HAP-1 (cell line): ENCODE measurements around the gene RDH8.

ENCODE experiments used
- DNase-seq, 2 experiments: peaks; one replicate each; pipeline ENCODE4 v3.0.0-alpha.2; 2016 to 2020; ENCODE audit warnings: low spot score in 2 of 2
- H3K27me3 ChIP-seq: fragments of 250-450 bp; sonication (Bioruptor Pico); 2 replicates; pipeline ENCODE4 v1.5.1; 2020; ENCODE audit warnings: low read depth, mild to moderate bottlenecking, moderate library complexity
- H3K36me3 ChIP-seq: fragments of 250-450 bp; sonication (Bioruptor Pico); replicated peaks from 2 replicates; pipeline ENCODE4 v1.5.1; 2020; ENCODE audit warnings: mild to moderate bottlenecking
- H3K4me1 ChIP-seq: fragments of 250-450 bp; sonication (Bioruptor Pico); 2 replicates; pipeline ENCODE4 v1.5.1; 2020; ENCODE audit warnings: mild to moderate bottlenecking
- H3K4me3 ChIP-seq: fragments of 250-450 bp; sonication (Bioruptor Pico); 2 replicates; pipeline ENCODE4 v1.5.1; 2020; ENCODE audit warnings: mild to moderate bottlenecking, moderate library complexity
- H3K9me3 ChIP-seq: fragments of 250-450 bp; sonication (Bioruptor Pico); 2 replicates; pipeline ENCODE4 v1.5.1; 2020; ENCODE audit warnings: mild to moderate bottlenecking, moderate library complexity
- in situ Hi-C: fragments of 300-500 bp; cut with MboI; formaldehyde crosslinking; loops from 3 replicates; pipeline ENCODE4 v1.14.3; 2020; ENCODE audit warnings: low sequenced_read_pairs, inconsistent platforms, mixed read lengths

Gene RDH8

DNA sequence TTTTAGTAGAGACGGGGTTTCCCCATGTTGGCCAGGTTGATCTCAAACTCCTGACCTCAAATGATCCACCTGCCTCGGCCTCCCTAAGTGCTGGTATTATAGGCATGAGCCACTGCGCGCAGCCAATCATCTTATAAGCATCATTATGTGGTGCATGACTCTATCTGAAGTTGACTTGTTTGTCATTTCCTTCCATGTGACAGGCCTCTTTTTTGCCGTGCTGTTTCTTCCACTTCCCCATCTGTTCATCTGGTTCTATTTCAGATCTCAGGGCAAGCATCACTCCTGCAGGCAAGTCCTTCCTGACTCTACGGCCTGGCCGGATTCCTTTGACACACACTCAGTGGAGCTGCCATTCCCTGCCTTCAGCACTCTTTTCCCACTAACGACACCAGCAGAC, 18.2 kb upstream of the RDH8 start:
- in situ Hi-C loops, result no loop called here
- Histone ChIP-seq H3K4me1 (no peaks in the 10 kb centered on the region), H3K36me3 (no peaks in the 10 kb centered on the region), H3K9me3 (no peaks in the 10 kb centered on the region), H3K4me3 (no peak overlapping the region), H3K27me3 (peaks cover 14% of the 10 kb centered on the region)
- no peak for DNase-seq

DNA sequence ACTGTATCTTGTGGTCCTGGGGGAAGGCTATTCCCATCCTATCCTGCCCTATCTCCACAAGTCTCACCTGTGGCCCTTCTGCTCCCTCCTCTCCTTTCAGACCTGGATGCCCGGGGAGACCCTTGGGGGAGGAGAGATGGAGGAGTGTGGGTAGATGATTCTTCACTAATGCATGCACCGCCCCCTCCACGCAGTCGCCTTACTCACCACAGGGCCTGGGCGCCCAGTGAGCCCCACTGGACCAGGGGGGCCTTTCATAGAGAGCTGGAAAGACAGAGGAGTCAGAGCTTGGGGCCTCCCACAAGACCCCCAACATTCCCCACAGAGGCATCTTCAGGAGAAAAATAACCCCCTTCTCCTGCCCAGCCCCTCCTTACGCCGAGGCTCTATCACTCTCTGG, 17.3 kb upstream of the RDH8 start:
- in situ Hi-C loops, result no loop called here
- no peaks in the 10 kb centered on the region for H3K36me3 ChIP-seq
- H3K27me3 ChIP-seq, result peaks cover 14% of the 10 kb centered on the region

DNA sequence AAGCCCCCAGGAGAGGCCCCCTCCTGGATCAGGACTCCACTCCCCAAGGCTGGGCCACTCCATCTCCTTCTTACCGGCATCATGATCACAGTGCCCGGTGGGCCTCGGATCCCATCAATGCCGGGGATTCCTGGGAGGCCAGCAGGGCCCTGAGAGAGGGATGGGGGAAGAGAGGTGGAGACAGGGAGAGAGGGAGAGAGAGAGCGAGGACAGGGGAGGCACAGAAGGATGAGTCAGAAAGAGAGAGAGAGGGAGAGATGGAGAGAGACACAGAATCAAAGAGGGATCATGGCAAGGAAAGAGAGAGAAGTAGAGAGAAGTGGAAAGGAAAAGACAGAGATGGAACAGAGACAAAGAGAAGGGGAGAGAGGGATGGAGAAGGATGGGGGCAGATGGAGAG, 16.7 kb upstream of the RDH8 start:
- no peak for DNase-seq
- Histone ChIP-seq H3K4me1 (no peaks in the 10 kb centered on the region), H3K9me3 (no peaks in the 10 kb centered on the region), H3K27me3 (peaks cover 14% of the 10 kb centered on the region), H3K36me3 (no peaks in the 10 kb centered on the region), H3K4me3 (no peak overlapping the region)
- in situ Hi-C loops, result no loop called here

More for the DNA sequence above, 17.3 kb upstream of the RDH8 start:
- Histone ChIP-seq H3K9me3 (no peaks in the 10 kb centered on the region), H3K4me1 (no peaks in the 10 kb centered on the region), H3K4me3 (no peak overlapping the region)
- DNase-seq, result no peak

DNA sequence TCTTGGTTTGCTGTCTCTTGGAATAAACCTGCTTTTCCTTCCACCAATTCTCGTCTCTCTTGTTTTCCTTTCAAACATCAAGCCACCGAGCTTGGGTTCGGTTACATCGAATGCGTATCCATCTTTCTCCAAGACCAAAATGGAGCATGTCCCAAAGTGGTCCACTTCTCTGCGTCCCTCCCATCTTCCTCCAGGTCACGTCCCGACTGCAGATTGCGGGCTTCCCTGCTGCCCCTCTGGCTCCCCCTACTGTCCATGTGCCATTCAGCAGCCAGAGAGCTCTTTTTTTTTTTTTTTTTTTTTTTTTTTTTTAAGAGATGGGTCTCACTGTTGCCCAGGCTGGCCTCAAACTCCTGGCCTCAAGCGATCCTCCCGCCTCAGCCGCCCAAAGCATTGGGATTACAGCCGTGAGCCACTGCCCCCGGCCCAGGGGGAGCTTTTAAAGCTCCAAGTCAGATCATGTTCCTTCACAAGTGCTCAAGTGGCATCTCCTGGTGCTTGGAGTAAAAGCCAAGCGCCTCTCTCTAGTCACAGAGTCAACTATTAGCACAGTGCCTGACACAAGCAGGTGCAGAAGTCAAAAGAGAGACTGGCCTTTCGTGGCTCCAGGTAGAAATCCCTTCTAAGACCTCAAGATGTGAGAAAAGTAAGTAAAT, 13.0 kb upstream of the RDH8 start:
- no peaks in the 10 kb centered on the region for H3K4me1 ChIP-seq
- DNase-seq, result peak; percentile 46 to 87
- no peaks in the 10 kb centered on the region for H3K36me3 ChIP-seq
- H3K9me3 ChIP-seq, result no peaks in the 10 kb centered on the region; the same call in 1 of the 2 replicates
- in situ Hi-C loops, result no loop called here
- no peak overlapping the region for H3K4me3 ChIP-seq
- peaks cover 14% of the 10 kb centered on the region for H3K27me3 ChIP-seq

DNA sequence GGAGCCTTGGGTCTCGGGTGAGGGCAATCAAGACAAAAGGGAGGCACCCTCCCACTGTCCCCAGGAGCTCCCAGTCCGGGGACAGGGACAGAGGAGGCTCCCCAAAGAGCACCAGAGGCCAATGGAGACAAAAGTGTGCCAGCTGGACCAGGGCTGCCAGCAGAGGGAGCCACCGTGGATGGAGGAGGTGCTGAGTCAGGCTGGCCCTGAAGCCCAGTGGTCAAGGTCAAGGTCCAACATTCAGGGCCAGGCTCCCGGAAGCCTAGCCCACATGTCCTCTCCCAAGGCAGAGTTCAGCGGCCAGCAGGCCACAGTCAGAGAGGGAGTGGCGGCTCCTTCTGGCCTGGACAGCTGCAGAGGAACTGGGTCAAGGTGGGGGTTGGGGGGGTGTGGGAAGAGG, 11.4 kb upstream of the RDH8 start:
- in situ Hi-C loops, result no loop called here
- peaks cover 14% of the 10 kb centered on the region for H3K27me3 ChIP-seq
- DNase-seq, result peak in 1 of 2 experiments; percentile 30
- no peaks in the 10 kb centered on the region for H3K4me1 ChIP-seq
- H3K36me3 ChIP-seq, result no peaks in the 10 kb centered on the region
- H3K4me3 ChIP-seq, result no peak overlapping the region
- no peaks in the 10 kb centered on the region; the same call in 1 of the 2 replicates for H3K9me3 ChIP-seq

DNA sequence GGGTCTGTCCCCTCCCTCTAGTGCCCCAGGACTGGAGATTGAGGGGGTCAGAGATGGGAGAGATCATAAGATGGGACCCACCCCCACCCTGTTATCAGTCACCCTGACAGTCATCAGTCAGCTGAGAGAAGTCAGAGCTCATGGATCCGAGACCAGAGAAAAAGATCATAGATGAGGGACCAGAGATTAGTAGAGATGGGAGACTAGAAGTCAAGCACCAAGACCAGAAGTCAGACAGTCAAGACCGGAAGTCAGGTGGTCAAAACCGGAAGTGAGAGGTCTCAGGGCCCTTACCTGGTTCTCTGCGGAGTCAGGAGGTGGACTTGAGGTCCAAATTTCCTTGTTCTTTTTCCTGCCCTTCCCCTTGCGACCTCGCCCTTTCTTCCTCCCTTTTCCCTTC, 10.0 kb upstream of the RDH8 start:
- Histone ChIP-seq H3K9me3 (no peaks in the 10 kb centered on the region; the same call in 1 of the 2 replicates), H3K4me1 (no peaks in the 10 kb centered on the region), H3K4me3 (no peak overlapping the region), H3K27me3 (peaks cover 1% of the 10 kb centered on the region), H3K36me3 (no peaks in the 10 kb centered on the region)
- DNase-seq, result no peak
- in situ Hi-C loops, result no loop called here

DNA sequence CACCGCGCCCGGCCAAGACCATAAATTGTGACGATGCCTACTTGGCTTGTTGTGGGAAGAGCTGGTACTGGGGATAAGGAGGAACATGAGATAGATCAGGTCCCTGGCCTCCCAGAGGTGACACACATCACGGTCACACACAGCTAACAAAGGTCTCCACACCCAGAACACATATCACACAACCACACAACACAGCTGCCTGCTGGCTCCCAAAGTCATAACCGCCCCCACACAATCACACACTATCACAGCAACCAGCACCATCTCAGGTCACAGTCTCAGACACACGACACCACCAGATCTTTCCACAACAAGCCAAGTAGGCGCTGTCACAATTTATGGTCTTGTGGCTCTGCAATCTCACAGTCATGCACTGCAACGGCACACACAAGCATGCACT, 8.7 kb upstream of the RDH8 start:
- no peaks in the 10 kb centered on the region for H3K36me3 ChIP-seq
- H3K4me3 ChIP-seq, result no peak overlapping the region
- no peaks in the 10 kb centered on the region; the same call in 1 of the 2 replicates for H3K9me3 ChIP-seq
- H3K4me1 ChIP-seq, result no peaks in the 10 kb centered on the region
- no peak for DNase-seq
- H3K27me3 ChIP-seq, result peaks cover 11% of the 10 kb centered on the region; the same call in 1 of the 2 replicates
- in situ Hi-C loops, result no loop called here

DNA sequence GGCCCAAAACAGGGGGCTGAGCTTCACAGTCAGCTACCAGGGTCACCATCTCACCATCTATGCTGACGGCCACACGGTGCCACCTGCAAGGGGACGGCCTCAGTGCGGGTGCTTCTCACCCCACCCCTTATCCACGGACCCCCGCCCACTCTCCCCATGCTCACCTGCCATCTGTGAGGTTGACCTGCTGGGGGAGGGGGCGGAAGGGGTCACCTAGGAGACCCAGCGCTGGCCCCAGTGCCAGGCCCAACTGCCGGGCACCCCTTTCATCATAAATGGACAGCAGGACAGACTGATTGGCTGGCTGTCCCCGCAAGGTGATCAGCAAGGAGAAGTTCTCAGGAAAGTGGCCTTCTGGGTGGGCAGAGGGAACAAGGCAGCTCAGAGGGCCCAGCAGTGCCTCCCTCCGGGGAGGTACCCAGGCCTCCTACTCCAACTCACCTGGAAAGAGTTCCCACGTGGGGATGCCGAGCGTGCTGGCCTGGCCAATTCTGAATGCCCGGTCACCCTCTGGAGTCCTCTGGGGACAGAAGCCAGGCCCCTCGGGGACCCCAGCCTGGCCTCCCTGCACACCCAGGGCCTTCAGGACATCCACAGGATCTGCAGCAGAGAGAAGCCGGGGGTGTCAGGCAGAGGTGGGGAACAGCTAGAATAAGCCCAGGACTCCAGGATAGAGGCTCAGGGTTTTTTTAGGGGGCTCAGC, 7.5 kb upstream of the RDH8 start:
- H3K36me3 ChIP-seq, result no peaks in the 10 kb centered on the region
- no peak overlapping the region for H3K4me3 ChIP-seq
- no peaks in the 10 kb centered on the region; the same call in 1 of the 2 replicates for H3K9me3 ChIP-seq
- no peaks in the 10 kb centered on the region for H3K4me1 ChIP-seq
- H3K27me3 ChIP-seq, result peaks cover 20% of the 10 kb centered on the region; the same call in 1 of the 2 replicates
- in situ Hi-C loops, result no loop called here
- no peak for DNase-seq

DNA sequence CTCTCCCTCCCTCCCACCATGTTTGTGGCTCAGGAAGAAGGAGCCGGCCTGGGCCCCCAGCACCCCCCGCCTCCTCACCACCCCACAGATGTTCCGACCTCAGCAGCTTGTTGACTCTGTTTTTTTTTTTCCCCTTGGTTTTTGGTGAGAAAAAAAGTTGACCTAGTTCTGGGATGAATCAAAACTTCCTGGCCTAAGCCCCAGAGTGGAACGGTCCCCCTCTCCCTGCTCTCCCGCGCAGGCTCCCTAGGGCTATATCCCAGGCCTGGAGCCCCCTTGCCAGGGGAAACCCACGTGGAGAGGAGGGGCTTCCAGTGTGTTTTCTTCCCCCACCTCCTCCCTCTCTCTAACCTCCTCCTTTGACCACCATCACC, 7.0 kb upstream of the RDH8 start:
- Histone ChIP-seq H3K4me1 (no peaks in the 10 kb centered on the region), H3K27me3 (peaks cover 25% of the 10 kb centered on the region), H3K36me3 (no peaks in the 10 kb centered on the region), H3K4me3 (no peak overlapping the region), H3K9me3 (no peaks in the 10 kb centered on the region; the same call in 1 of the 2 replicates)
- DNase-seq, result no peak
- in situ Hi-C loops, result no loop called here

DNA sequence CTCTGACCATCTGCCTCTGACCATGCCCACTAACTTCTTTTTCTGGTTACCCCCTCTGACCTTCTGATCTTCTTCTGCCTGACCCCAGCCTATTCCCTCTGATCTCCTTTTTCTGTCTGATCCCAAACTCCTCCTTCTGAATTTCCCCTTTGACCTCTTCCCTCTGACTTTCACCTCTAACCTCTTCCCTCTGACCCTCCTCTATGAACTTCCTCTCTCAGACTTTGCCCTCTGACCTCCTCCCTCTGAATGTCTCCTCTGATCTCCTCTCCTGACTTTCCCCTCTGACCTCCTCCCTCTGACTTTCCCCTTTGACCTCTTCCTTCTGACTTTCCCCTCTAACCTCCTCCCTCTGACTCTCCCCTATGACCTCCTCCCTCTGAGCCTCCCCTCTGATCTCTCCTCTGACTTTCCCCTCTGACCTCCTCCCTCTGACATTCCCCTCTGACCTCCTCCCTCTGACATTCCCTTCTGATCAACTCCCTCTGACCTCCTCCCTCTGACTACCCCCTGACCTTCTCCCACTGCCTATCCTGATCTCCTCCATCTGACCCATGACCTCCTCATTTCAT, 6.4 kb upstream of the RDH8 start:
- Histone ChIP-seq H3K4me1 (no peaks in the 10 kb centered on the region), H3K4me3 (no peak overlapping the region), H3K27me3 (peaks cover 28% of the 10 kb centered on the region), H3K36me3 (no peaks in the 10 kb centered on the region), H3K9me3 (no peaks in the 10 kb centered on the region; the same call in 1 of the 2 replicates)
- in situ Hi-C loops, result no loop called here
- DNase-seq, result no peak

DNA sequence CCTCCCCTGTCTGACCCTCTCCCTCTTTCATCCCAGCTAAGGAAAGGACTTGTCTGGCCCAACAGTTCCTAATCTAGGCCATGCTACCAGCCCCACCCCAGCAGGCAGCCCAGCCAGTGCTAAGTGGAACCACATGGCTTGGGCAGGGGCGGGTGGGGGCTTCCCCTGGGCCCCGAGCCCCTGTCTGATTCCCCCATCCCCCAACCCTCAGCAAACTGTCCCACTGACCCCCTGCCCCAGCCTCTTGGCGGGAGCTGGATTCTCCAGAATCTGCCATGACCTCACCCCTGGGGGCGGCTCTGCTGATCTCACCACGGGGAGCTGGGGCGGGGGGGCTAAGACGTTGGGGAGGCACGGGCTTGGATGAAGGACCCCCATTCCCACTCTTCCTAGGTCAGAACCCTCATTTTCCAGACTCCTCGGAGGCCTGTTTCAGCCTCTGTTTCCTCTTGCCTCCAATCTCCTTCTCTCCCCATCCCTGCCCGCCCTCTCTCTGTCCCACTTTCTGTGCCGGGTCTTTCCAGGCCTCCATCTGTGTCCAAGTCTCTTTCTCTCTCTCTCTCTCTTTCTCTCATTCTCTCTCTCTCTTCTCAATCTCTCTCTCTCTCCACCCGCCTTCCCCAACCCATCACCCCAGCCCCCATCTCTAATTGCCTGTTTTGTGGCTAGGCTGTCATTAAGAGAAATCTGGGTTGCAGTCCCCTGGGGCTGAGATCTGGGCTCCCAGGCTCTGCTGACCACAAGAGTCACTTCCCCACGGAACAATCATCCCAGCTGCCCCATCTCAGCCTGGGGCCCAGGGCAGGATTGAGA, 5.7 kb upstream of the RDH8 start:
- Histone ChIP-seq H3K4me1 (no peaks in the 10 kb centered on the region), H3K9me3 (no peaks in the 10 kb centered on the region; the same call in 1 of the 2 replicates), H3K4me3 (no peak overlapping the region), H3K27me3 (peaks cover 35% of the 10 kb centered on the region), H3K36me3 (no peaks in the 10 kb centered on the region)
- in situ Hi-C loops, result no loop called here
- DNase-seq, result no peak

DNA sequence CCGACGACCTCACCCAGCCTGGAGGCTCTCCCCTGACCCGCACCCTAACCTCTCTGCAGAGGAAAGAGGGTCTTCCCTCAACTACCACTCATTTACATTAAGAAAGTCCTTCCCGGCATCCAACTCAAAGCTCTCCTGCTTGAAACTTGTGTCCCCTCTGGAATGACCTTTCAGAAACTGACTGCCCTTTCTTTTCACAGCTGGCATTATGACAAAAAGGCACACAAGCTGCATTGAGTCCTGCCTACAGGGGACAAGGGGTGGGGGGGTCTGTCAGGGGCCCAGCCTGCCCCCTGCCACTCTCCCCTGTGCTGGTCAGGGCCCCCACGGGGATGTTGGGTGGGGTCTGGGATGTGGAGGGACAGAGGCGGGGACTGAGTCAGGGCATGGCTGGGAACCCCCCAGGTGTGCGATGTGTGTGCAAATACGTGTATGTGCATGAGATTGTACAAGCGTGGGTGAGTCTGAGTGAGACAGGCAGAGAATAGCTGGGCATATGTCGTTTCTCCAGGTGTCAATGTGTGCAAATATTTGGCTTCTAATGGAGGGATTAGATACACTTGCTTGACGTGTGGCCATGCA, 5.0 kb upstream of the RDH8 start:
- H3K4me1 ChIP-seq, result no peaks in the 10 kb centered on the region
- in situ Hi-C loops, result no loop called here
- no peak overlapping the region for H3K4me3 ChIP-seq
- H3K27me3 ChIP-seq, result peaks cover 39% of the 10 kb centered on the region
- H3K9me3 ChIP-seq, result no peaks in the 10 kb centered on the region
- no peaks in the 10 kb centered on the region for H3K36me3 ChIP-seq
- no peak for DNase-seq

DNA sequence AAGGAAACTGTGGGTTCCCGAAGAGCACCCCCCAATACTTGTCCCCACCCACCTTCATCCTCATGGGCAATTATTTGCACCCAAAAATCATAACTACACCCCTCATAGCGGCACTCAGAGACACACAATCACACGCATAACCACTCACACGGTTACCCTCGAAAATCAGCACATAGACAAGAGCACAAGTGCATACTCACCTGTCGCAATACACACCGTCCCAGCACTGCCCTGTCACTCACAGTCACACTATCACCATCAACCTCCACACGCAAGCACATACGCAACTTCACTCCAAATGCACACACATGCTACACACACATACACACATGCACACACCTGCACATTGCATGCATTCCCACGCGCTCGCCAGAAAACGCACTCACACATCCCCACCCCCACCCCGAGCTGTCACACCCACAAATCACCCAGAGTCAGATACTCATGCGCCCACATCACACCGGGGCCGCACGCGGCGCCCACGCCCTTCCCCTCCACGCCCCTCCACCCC, 3.5 kb upstream of the RDH8 start:
- Histone ChIP-seq H3K4me3 (no peak overlapping the region), H3K36me3 (no peaks in the 10 kb centered on the region), H3K4me1 (no peaks in the 10 kb centered on the region), H3K9me3 (no peaks in the 10 kb centered on the region), H3K27me3 (peaks cover 50% of the 10 kb centered on the region)
- in situ Hi-C loops, result no loop called here
- no peak for DNase-seq
